Activated CD4-positive, alpha-beta T cell treated with anti-CD3 and anti-CD28 coated beads, Interleukin-2, amount 10 ng/mL, durations not matched to agents 7 days and 5 days (primary cell): Measurements from ENCODE around the gene IRF1. TPM values are rescaled to one million over a fixed set of nuclear protein-coding genes. Genes with fewer than 3 reads are reported as not detected.

Experiments used
- CTCF ChIA-PET: fragments of 350-600 bp; sonication (Branson Sonifier 250); formaldehyde crosslinking; loops from one replicate; lab custom pipeline; 2021; ENCODE audit warnings: antibody characterized with exemption; lab: Charles Lee
- POLR2A ChIA-PET: fragments of 350-600 bp; sonication (Branson Sonifier 250); formaldehyde crosslinking; loops from one replicate; lab custom pipeline; 2021; ENCODE audit warnings: antibody characterized with exemption; lab: Charles Lee
- DNase-seq: peaks from one replicate; pipeline ENCODE4 v3.0.0-alpha.2; 2020
- H3K27ac Mint-ChIP-seq: one replicate; pipeline ENCODE4 v1.8.0; 2021; ENCODE audit warnings: mild to moderate bottlenecking, moderate library complexity, mixed read lengths
- H3K27me3 Mint-ChIP-seq: one replicate; pipeline ENCODE4 v1.8.0; 2021; ENCODE audit warnings: mixed read lengths
- H3K36me3 Mint-ChIP-seq: one replicate; pipeline ENCODE4 v1.8.0; 2021; ENCODE audit warnings: low read depth, mixed read lengths
- H3K4me1 Mint-ChIP-seq: one replicate; pipeline ENCODE4 v1.8.0; 2021; ENCODE audit warnings: mixed read lengths
- H3K4me3 Mint-ChIP-seq: one replicate; pipeline ENCODE4 v1.8.0; 2021; ENCODE audit warnings: mild to moderate bottlenecking, moderate library complexity, mixed read lengths
- H3K9me3 Mint-ChIP-seq: one replicate; pipeline ENCODE4 v1.8.0; 2021; ENCODE audit warnings: mixed read lengths
- total RNA-seq, 2 experiments: library from RNA; stranded (reverse); gene quantifications; one replicate each; pipeline ENCODE4 v1.2.3, GENCODE V29; 2021

IRF1 gene
- total RNA-seq, 2 experiments from 2014 or later = 289 to 302 TPM

DNA sequence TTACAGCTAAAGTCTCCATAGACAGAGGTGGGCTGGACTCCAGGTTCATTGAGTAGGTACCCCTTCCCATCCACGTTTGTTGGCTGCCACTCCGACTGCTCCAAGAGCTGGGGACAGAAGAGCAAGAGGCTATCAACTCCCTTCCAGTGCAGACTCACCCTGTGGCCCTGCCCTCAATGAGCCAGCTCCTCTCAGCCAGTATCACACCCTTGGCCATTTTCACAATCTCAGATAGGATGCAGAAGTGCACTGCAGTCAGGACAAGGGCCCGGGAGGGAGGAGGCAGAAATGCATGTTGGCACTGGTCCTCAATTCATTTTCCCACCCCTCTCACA is 6.2 kb downstream of the IRF1 start:
- H3K4me3 Mint-ChIP-seq = no peak overlapping the region
- H3K27me3 Mint-ChIP-seq = no peaks in the 10 kb centered on the region
- CTCF ChIA-PET = interaction anchor here (1.1 to 2.5 kb wide), 5 partner anchors 12 to 98 kb away, joined by 3 to 6 read pairs (median 5); no protein-coding TSS in a partner anchor
- H3K27ac Mint-ChIP-seq = peak overlapping the region; percentile 94
- DNase-seq = no peak
- H3K36me3 Mint-ChIP-seq = peaks cover 72% of the 10 kb centered on the region
- H3K4me1 Mint-ChIP-seq = peaks cover 67% of the 10 kb centered on the region
- H3K9me3 Mint-ChIP-seq = no peaks in the 10 kb centered on the region
- POLR2A ChIA-PET = no interaction called here

DNA sequence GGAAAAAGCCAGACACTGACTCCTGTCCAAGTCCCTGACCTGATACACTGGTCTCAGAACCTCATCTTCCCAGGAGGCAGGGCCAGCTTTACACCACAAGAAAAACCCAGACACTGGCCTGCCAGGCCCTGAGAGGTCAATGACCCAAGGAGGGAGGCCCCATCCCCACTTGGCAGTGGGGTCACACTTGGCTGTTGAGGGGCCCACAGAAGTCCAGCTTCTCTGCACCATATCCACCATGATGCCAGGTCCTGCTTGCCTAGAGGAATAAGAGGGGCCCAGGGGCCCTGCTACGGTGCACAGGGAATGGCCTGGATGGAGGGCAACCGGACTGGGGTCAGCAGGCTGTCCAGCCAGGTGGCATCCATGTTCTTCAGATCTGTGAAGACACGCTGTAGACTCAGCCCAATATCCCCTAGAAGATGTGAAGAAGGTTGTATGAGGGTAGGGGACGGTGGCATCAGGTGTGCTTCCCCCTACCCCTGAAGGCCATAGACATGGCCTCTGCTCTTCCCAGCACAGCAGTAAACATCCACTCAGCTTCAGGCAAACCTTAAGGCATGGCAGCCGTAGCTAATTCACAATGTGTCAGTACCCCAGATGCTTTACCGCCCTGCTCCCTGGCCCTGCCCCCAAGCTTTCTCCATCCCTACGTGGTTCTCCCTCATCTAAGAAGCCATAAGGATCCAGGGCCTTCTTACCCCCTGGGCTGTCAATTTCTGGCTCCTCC is 6.7 kb downstream of the IRF1 start:
- ChIA-PET POLR2A (no interaction called here), CTCF (interaction anchor here (1.1 to 2.5 kb wide), 4 partner anchors 13 to 97 kb away, joined by 3 to 6 read pairs (median 6); no protein-coding TSS in a partner anchor)
- no peaks in the 10 kb centered on the region for H3K27me3 Mint-ChIP-seq
- peak overlapping the region; percentile 94 for H3K27ac Mint-ChIP-seq
- peaks cover 72% of the 10 kb centered on the region for H3K4me1 Mint-ChIP-seq
- H3K9me3 Mint-ChIP-seq = no peaks in the 10 kb centered on the region
- H3K36me3 Mint-ChIP-seq = peaks cover 66% of the 10 kb centered on the region
- peak overlapping the region; percentile 4 for H3K4me3 Mint-ChIP-seq
- no peak for DNase-seq

DNA sequence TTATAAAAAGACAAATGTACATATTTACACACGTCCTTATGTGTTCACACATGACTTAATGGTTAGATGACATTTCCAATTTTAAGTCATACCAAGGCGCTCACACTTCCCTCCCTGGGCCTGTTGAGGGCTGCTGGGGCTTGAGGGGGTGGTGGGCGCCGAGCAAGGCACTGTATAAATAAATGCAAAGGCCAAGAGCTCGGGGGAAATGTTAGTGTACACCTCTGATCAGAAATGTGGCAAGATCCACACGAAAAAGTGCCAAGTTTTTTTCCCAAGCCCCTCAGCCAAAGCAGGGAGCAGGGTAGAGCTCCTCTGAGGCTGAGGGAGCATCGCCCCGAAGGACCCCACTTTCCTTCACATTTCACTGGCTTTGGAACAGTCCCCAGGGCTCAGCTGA is 7.5 kb downstream of the IRF1 start:
- ChIA-PET CTCF (interaction anchor here (2.5 kb wide), 1 partner anchor 14 kb away, joined by 6 read pairs; no protein-coding TSS in a partner anchor), POLR2A (no interaction called here)
- Mint-ChIP-seq H3K4me1 (peaks cover 77% of the 10 kb centered on the region), H3K27ac (peak overlapping the region; percentile 71), H3K36me3 (peaks cover 59% of the 10 kb centered on the region), H3K27me3 (no peaks in the 10 kb centered on the region), H3K9me3 (no peaks in the 10 kb centered on the region), H3K4me3 (no peak overlapping the region)
- no peak for DNase-seq

DNA sequence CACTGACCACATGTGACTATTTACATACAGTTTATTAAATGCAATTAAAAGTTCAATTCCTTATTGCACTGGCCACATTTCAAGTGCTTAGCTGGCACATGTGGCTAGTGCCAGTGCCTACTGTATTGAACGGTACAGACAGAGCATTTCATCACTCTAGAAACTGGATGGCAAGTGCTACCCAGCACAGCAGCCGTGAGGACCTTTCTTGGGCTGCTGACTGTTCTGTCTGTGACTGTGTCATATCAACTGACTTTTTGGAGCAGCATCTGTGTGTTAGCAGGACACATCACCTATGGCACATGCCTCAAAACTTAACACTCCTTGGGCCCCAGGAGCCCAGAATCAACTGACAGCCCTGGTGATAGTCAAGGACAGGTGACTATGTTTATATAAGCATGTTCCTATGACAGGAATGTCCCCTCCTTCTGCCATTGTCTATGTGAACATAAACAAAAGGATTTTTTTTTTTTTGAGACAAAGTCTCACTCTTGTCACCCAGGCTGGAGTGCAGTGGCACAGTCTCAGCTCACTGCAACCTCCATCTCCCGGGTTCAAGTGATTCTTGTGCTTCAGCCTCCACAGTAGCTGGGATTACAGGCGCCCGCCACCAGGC is 8.9 kb downstream of the IRF1 start:
- Mint-ChIP-seq H3K27ac (peak overlapping the region; percentile 73), H3K9me3 (no peaks in the 10 kb centered on the region), H3K4me3 (no peak overlapping the region), H3K27me3 (no peaks in the 10 kb centered on the region), H3K36me3 (peaks cover 50% of the 10 kb centered on the region), H3K4me1 (peaks cover 76% of the 10 kb centered on the region)
- no peak for DNase-seq
- ChIA-PET POLR2A (interaction anchor here (0.7 to 2.7 kb wide), 4 partner anchors 11 to 103 kb away, joined by 3 to 15 read pairs (median 5); no protein-coding TSS in a partner anchor), CTCF (interaction anchor here (0.7 to 6.7 kb wide), 7 partner anchors 7 to 95 kb away, joined by 3 to 52 read pairs (median 4); partner anchors contain the start of gene IRF1)

DNA sequence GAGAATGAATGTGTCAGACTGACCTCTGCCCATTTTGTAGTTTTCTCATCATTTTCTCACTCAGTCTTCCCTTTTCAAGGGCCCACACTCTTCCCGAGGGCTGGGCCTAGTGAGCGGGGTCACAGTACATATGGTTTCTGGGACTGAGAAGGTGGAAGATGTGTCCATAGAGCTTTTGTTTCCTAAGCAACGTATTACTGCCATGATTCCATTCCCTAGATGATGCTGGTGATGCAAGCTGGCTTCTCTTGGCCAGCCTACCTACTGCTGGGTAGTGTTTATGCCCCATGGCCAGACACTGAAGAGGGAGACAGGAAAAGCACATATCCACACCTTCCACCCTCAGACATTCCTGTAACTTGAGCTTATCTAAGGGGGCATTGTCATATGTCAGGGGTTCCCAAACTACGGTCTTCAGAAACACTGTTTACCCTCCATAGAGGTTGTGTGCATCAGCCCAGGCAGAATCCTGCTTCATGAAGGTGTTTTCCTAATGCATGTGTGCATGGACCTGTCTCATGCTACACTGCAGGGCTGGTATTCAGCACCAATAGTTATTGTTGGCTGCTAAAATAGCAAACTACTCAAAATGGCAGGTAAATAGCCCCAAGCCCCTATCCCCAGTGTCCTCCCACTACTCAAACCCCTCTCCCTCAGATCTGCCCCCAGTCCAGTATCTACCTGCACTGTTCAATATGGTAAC is 9.5 kb downstream of the IRF1 start:
- peaks cover 46% of the 10 kb centered on the region for H3K36me3 Mint-ChIP-seq
- H3K27ac Mint-ChIP-seq = peak overlapping the region; percentile 73
- H3K4me3 Mint-ChIP-seq = no peak overlapping the region
- peaks cover 72% of the 10 kb centered on the region for H3K4me1 Mint-ChIP-seq
- DNase-seq = no peak
- H3K9me3 Mint-ChIP-seq = no peaks in the 10 kb centered on the region
- ChIA-PET POLR2A (interaction anchor here (0.6 to 3.9 kb wide), 6 partner anchors 10 to 91 kb away, joined by 3 to 15 read pairs (median 6); partner anchors contain the start of gene IRF1), CTCF (interaction anchor here (1.1 to 8.3 kb wide), 11 partner anchors 8 to 95 kb away, joined by 3 to 62 read pairs (median 4); partner anchors contain the start of gene IRF1)
- H3K27me3 Mint-ChIP-seq = no peaks in the 10 kb centered on the region

DNA sequence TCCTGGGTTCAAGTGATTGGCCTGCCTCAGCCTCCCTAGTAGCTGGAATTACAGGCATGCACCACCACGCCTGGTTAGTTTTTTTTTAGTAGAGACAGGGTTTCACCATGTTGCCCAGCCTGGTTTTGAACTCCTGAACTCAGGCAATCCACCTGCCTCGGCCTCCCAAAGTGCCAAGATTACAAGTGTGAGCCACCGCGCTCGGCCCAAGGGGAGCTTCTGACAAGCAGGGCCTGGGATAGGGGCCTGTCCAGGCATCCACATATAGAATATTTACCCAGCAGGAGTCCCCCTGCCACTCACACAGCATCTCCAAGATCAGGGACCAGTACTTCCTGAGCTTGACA is 10.1 kb downstream of the IRF1 start:
- H3K4me3 Mint-ChIP-seq = no peak overlapping the region
- ChIA-PET CTCF (interaction anchor here (1.1 to 8.3 kb wide), 11 partner anchors 9 to 94 kb away, joined by 4 to 62 read pairs (median 4); partner anchors contain the start of gene IRF1), POLR2A (interaction anchor here (0.6 to 3.9 kb wide), 11 partner anchors 7 to 91 kb away, joined by 3 to 15 read pairs (median 6); partner anchors contain the start of gene IRF1)
- DNase-seq = no peak
- no peaks in the 10 kb centered on the region for H3K9me3 Mint-ChIP-seq
- H3K4me1 Mint-ChIP-seq = peaks cover 72% of the 10 kb centered on the region
- H3K27me3 Mint-ChIP-seq = no peaks in the 10 kb centered on the region
- peak overlapping the region; percentile 73 for H3K27ac Mint-ChIP-seq
- peaks cover 43% of the 10 kb centered on the region for H3K36me3 Mint-ChIP-seq

DNA sequence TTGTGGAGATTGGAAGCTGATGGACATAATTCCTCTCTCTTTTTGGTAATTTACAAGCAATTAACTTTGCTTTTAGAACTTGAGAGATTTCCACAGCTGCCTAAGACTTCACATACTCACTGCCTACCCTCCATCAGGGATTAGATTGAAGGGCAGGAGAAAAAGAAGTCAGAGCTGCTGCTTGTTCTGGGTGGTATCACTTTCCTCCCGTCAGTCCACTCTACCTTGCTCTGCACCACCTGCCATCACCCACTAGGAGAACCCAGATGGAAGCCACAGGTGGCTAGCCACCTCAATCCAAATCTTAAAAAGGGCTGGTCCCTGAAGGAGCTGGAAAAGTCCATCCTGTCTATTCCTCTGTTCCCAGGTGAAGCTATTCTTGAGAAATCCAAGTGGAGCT is 10.5 kb downstream of the IRF1 start:
- ChIA-PET POLR2A (interaction anchor here (0.8 to 3.9 kb wide), 11 partner anchors 8 to 90 kb away, joined by 3 to 15 read pairs (median 7); partner anchors contain the start of gene IRF1), CTCF (interaction anchor here (1.2 to 8.3 kb wide), 14 partner anchors 9 to 94 kb away, joined by 3 to 62 read pairs (median 4); partner anchors contain the start of gene IRF1)
- DNase-seq = no peak
- no peaks in the 10 kb centered on the region for H3K27me3 Mint-ChIP-seq
- H3K9me3 Mint-ChIP-seq = no peaks in the 10 kb centered on the region
- H3K4me1 Mint-ChIP-seq = peaks cover 71% of the 10 kb centered on the region
- H3K27ac Mint-ChIP-seq = peak overlapping the region; percentile 73
- peaks cover 38% of the 10 kb centered on the region for H3K36me3 Mint-ChIP-seq
- H3K4me3 Mint-ChIP-seq = no peak overlapping the region

DNA sequence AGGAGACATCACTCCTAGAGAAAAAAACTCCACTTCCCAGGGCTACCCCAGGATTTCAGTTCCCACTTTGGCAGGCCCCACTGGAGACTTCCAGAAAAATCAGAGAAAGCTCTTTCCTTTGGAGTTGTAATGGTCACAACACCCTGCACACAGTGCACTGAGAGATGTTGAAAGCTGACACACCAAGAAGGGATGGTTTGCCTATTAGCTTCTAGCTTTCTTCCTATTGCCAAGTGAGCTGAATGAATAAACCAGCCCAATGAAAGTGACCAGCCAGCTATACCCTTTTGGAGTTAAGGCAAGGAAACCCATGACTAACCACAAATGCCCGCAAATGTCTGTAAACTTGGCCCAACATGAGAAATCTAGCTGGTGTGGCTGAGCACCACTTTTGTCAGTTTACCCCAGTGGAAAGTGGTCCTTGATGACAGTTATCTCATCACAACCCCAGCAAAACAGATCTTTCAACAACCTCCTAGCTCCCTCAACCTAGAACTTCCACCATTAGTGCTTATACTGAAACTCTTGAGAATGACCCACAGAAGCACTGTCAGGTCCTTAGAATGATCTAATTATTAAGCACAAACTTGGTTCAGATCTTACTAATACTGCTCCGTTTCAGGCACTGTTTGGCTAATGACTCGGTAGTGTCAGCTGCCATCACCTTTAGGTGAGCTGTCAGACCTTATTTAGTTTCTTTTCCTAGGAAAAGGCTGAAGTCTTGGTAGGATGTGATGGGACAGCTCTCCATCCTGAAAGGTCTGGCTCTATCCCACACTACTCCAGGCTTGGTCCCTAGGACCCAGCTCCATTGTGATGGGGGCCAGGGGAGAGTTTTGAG is 11.2 kb downstream of the IRF1 start:
- ChIA-PET POLR2A (interaction anchor here (0.7 to 3.9 kb wide), 9 partner anchors 9 to 318 kb away, joined by 3 to 15 read pairs (median 8); partner anchors contain the start of gene IRF1), CTCF (interaction anchor here (1.1 to 8.3 kb wide), 16 partner anchors 10 to 93 kb away, joined by 3 to 62 read pairs (median 4); partner anchors contain the start of gene IRF1)
- Mint-ChIP-seq H3K9me3 (no peaks in the 10 kb centered on the region), H3K36me3 (peaks cover 36% of the 10 kb centered on the region), H3K4me1 (peaks cover 73% of the 10 kb centered on the region), H3K4me3 (peak overlapping the region; percentile 3), H3K27ac (peak overlapping the region; percentile 73), H3K27me3 (no peaks in the 10 kb centered on the region)
- no peak for DNase-seq

DNA sequence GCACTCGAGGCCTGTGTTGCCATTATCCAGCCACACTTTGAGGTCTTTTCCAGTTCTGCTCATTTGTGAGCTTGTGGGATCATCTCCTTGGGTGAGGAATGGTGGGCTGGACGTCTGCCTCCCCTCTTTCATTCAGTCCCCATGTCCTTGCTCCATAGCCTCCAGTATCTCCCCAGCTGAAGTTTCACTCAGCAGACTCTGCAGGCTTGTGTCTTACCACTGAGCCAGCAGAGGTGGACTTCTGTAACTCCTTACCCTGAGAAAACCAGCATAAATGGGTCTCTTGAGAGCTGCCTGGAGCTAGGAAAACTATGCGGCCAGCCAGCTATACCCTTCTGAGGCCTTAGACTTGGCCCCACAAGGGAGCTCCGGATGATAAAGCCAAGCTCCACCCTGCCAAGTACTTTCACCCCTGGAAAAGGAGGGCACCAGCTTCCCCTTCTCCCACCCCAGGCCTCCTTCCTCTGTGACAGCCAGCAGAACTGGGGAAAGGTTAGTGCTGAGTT is 12.2 kb downstream of the IRF1 start:
- H3K27ac Mint-ChIP-seq = peak overlapping the region; percentile 73
- no peak overlapping the region for H3K4me3 Mint-ChIP-seq
- no peaks in the 10 kb centered on the region for H3K9me3 Mint-ChIP-seq
- POLR2A ChIA-PET = interaction anchor here (0.8 to 3.9 kb wide), 7 partner anchors 10 to 67 kb away, joined by 3 to 14 read pairs (median 8); partner anchors contain the start of gene IRF1
- H3K4me1 Mint-ChIP-seq = peaks cover 74% of the 10 kb centered on the region
- CTCF ChIA-PET = interaction anchor here (0.8 to 8.3 kb wide), 13 partner anchors 11 to 92 kb away, joined by 3 to 62 read pairs (median 6); partner anchors contain the start of gene IRF1
- H3K27me3 Mint-ChIP-seq = no peaks in the 10 kb centered on the region
- H3K36me3 Mint-ChIP-seq = peaks cover 27% of the 10 kb centered on the region
- no peak for DNase-seq

DNA sequence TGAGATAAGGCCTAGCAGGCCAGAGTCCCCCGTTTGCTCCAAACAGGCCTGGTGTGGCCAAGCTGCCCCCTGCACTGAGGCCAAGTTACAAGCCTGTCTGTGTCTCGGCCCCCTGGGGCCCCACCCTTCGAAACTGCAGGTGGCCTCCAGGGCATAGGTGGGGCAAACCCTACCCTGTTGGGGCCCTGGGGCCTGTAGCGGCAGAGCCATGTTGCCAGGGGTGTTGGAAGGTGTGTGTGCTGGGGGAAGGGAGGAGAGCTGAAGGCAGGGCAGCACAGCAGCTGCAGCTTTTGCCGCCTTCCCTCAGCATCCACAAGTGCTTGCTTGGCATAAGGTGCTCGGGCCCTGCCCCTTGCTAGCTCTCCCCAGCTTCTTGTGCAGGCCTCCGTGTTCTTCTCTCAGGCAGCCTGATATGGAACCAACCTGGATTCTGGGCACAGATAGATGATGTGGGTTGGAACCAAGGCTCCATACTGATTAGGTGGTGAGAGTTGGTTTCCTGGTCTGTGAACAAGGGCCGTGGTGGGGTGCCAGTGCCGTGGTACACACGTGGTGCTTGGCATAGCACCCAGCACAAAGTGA is 12.7 kb downstream of the IRF1 start:
- Mint-ChIP-seq H3K4me1 (peaks cover 77% of the 10 kb centered on the region), H3K4me3 (no peak overlapping the region), H3K27me3 (no peaks in the 10 kb centered on the region), H3K36me3 (peaks cover 28% of the 10 kb centered on the region), H3K27ac (peak overlapping the region; percentile 73), H3K9me3 (no peaks in the 10 kb centered on the region)
- DNase-seq = no peak
- ChIA-PET CTCF (interaction anchor here (0.8 to 8.3 kb wide), 14 partner anchors 11 to 91 kb away, joined by 3 to 62 read pairs (median 5); partner anchors contain the start of gene IRF1), POLR2A (interaction anchor here (0.8 to 3.9 kb wide), 5 partner anchors 10 to 67 kb away, joined by 3 to 13 read pairs (median 5); no protein-coding TSS in a partner anchor)
